Activated T-helper 1 cell treated with anti-CD3 and anti-CD28 coated beads, Interleukin-12 subunit alpha, Interleukin-12 subunit beta, Interleukin-2, Interleukin-4 antibody, amounts not matched to agents 30 ng/mL and 10 ng/mL and 1 ng/mL, durations not matched to agents 14 hours and 24 hours and 36 hours (primary cell): ENCODE measurements around the gene HDAC4. TPM values are rescaled to one million over a fixed set of nuclear protein-coding genes. Genes with fewer than 3 reads are reported as not detected.

ENCODE experiments used
- DNase-seq: peaks from one replicate; pipeline ENCODE4 v3.0.0; 2021; ENCODE audit warnings: low spot score
- H3K27ac Mint-ChIP-seq: one replicate; pipeline ENCODE4 v1.8.0; 2021; ENCODE audit warnings: mild to moderate bottlenecking, mixed read lengths
- H3K27me3 Mint-ChIP-seq: one replicate; pipeline ENCODE4 v1.8.0; 2022; ENCODE audit warnings: mild to moderate bottlenecking, moderate library complexity, mixed read lengths; ENCODE audit not compliant: insufficient read depth
- H3K36me3 Mint-ChIP-seq: one replicate; pipeline ENCODE4 v1.8.0; 2021; ENCODE audit warnings: low read depth, mixed read lengths
- H3K4me1 Mint-ChIP-seq: one replicate; pipeline ENCODE4 v1.8.0; 2021; ENCODE audit warnings: low read depth, mixed read lengths
- H3K4me3 Mint-ChIP-seq: one replicate; pipeline ENCODE4 v1.8.0; 2021; ENCODE audit warnings: mild to moderate bottlenecking, moderate library complexity, mixed read lengths
- H3K9me3 Mint-ChIP-seq: one replicate; pipeline ENCODE4 v1.8.0; 2021; ENCODE audit warnings: mixed read lengths
- intact Hi-C: fragments of 100-400 bp; cut with micrococcal nuclease; formaldehyde crosslinking; loops from one replicate; pipeline ENCODE4 v1.15.1; 2024
- total RNA-seq: library from RNA; stranded (reverse); gene quantifications from 2 replicates; pipeline ENCODE4 v1.2.3, GENCODE V29; 2022

Gene HDAC4
- total RNA-seq, 1 donor from 2014 or later, result 41.3 TPM

- peaks cover 11% of the 10 kb centered on the region for H3K27me3 Mint-ChIP-seq
- H3K36me3 Mint-ChIP-seq, result peaks cover 8% of the 10 kb centered on the region
- H3K4me1 Mint-ChIP-seq, result peaks cover 45% of the 10 kb centered on the region
- no peaks in the 10 kb centered on the region for H3K9me3 Mint-ChIP-seq
- peak overlapping the region; percentile 91 for H3K4me3 Mint-ChIP-seq
- no peak for DNase-seq
- H3K27ac Mint-ChIP-seq, result peak overlapping the region; percentile 80
- intact Hi-C loops, result loop anchor here (2.0 to 5.0 kb wide), 4 partner anchors 147 to 737 kb away; partner anchors contain the start of gene COPS9
Measured at GRCh38 chr2:239399921-239400595, 762 bp downstream of the HDAC4 start.

DNA sequence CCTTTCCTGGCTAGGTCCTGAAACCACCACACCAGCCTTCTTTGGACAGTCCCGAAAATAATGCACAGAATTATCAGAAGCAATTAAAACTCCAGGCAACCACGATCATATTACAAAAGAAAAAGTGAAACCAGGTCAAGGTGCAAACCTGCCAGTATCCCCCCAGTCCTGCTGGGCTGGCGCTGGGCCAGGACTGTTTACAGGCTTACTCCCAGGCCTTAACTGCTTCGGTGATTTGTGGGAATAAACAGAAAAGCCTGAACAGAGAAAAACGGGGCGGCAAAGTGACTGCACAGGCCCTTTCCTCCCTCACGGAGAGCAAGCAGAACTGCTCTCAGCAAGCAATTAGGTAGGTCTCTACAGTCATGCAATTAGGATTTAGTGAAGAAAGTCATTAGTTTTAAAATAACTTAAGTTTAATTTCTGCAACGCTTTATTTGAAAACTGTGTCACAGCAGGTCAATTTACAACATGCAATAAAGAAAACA is 1.3 kb downstream of the HDAC4 start:
- Mint-ChIP-seq H3K36me3 (peaks cover 8% of the 10 kb centered on the region), H3K4me1 (peaks cover 45% of the 10 kb centered on the region)
- intact Hi-C loops, result no loop called here

DNA sequence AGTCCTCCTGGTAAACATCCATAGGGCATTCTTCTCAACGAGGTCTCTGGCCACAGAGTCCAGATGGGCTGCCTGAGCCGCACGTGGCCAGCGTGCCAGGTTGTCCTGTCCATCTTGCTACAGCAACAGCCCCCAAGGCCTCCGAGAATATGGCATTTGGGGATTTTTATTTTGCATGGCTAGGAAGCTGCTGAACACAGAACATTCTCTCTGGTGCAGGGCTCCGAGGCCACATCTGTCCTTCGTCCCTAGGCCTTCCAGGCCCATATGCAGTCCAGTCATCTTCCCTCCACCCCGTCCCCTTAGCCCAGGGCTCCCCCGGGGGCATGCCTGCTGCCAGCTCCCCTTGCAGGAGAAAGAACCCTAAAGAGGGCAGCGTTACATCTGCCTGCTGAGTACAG is 2.3 kb downstream of the HDAC4 start:
- Mint-ChIP-seq H3K9me3 (no peaks in the 10 kb centered on the region), H3K36me3 (peaks cover 11% of the 10 kb centered on the region), H3K27me3 (peaks cover 3% of the 10 kb centered on the region), H3K4me3 (peak overlapping the region; percentile 91), H3K27ac (no peak overlapping the region), H3K4me1 (peaks cover 53% of the 10 kb centered on the region)
- DNase-seq, result no peak
- intact Hi-C loops, result no loop called here

More for the DNA sequence above, 1.3 kb downstream of the HDAC4 start:
- Mint-ChIP-seq H3K27ac (peak overlapping the region; percentile 80), H3K4me3 (peak overlapping the region; percentile 91), H3K27me3 (peaks cover 11% of the 10 kb centered on the region), H3K9me3 (no peaks in the 10 kb centered on the region)
- DNase-seq, result peak; percentile 34

- no peak for DNase-seq
- no peaks in the 10 kb centered on the region for H3K9me3 Mint-ChIP-seq
- peaks cover 57% of the 10 kb centered on the region for H3K4me1 Mint-ChIP-seq
- no peaks in the 10 kb centered on the region for H3K27me3 Mint-ChIP-seq
- intact Hi-C loops, result no loop called here
- H3K27ac Mint-ChIP-seq, result no peak overlapping the region
- peak overlapping the region; percentile 15 for H3K4me3 Mint-ChIP-seq
- H3K36me3 Mint-ChIP-seq, result peaks cover 11% of the 10 kb centered on the region
Measured at GRCh38 chr2:239397931-239398471, 2.8 kb downstream of the HDAC4 start.

DNA sequence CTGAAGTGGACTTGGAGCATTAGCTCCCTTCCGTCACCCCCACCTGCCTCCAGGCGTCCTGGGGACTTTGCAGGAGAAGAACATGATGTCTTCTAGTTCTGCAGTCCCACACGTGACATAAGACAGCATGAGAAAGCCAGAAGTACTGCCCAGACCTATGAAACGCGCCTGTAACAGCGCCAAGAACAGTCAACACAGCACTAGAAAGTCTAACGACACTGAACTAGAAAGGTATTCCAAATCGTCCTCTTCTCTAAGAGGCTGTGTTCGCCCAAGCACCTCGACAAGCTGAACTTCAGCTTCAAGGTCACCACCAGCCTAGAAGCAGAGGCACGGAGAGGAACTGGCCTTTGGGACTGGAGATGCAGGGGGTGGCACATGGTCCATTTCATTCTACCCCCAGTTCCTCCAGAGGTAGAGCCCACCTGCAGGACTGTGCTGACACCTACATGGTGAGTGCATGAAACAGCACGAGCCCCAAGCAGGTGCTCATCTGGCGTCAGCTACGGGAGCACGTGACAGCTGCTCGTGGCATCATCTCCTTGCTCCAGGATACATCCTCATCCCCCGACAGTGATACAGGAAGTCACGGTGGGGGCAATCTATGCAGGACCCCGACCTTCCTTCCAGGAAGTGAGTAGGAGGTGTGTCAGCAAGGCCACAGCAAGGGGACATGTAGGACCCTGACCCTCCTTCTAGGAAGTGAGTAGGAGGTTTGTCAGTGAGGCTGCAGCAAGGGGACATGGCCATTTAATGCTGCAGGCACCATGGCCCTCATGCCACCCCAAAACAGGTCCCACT is 3.7 kb downstream of the HDAC4 start:
- H3K9me3 Mint-ChIP-seq, result no peaks in the 10 kb centered on the region
- intact Hi-C loops, result loop anchor here (1.0 kb wide), 1 partner anchor 253 kb away; no protein-coding TSS in a partner anchor
- no peak overlapping the region for H3K27ac Mint-ChIP-seq
- H3K36me3 Mint-ChIP-seq, result peaks cover 10% of the 10 kb centered on the region
- H3K4me1 Mint-ChIP-seq, result peaks cover 55% of the 10 kb centered on the region
- no peaks in the 10 kb centered on the region for H3K27me3 Mint-ChIP-seq
- peak overlapping the region; percentile 45 for H3K4me3 Mint-ChIP-seq
- no peak for DNase-seq

GRCh38 chr2:239395524-239395923 is 5.3 kb downstream of the HDAC4 start:
- peaks cover 10% of the 10 kb centered on the region for H3K36me3 Mint-ChIP-seq
- no peak overlapping the region for H3K27ac Mint-ChIP-seq
- H3K4me1 Mint-ChIP-seq, result peaks cover 52% of the 10 kb centered on the region
- no peak overlapping the region for H3K4me3 Mint-ChIP-seq
- no peak for DNase-seq
- intact Hi-C loops, result no loop called here
- no peaks in the 10 kb centered on the region for H3K27me3 Mint-ChIP-seq
- no peaks in the 10 kb centered on the region for H3K9me3 Mint-ChIP-seq

DNA sequence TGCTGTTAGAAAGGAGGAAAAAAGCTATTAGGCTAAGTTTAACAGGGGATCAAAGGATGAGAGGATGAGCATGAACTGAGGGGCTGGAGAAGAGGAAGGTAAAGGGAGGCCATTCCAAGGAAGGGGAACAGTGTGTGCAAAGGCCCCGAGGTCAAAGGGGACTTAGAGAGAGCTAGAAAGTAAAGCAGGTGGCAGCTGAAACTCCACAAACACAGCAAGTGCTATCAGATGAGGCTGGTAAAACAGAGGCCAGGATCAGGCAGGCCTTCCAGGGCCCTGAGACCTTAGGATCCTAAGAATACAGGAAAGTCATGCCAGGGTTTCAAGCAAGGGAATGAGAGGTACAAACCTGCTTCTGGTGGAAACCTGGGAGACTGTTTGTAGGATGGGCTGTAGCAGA is 5.8 kb downstream of the HDAC4 start:
- no peak for DNase-seq
- intact Hi-C loops, result no loop called here
- Mint-ChIP-seq H3K36me3 (peaks cover 13% of the 10 kb centered on the region), H3K4me1 (peaks cover 52% of the 10 kb centered on the region), H3K4me3 (no peak overlapping the region), H3K27me3 (no peaks in the 10 kb centered on the region), H3K27ac (no peak overlapping the region), H3K9me3 (no peaks in the 10 kb centered on the region)

DNA sequence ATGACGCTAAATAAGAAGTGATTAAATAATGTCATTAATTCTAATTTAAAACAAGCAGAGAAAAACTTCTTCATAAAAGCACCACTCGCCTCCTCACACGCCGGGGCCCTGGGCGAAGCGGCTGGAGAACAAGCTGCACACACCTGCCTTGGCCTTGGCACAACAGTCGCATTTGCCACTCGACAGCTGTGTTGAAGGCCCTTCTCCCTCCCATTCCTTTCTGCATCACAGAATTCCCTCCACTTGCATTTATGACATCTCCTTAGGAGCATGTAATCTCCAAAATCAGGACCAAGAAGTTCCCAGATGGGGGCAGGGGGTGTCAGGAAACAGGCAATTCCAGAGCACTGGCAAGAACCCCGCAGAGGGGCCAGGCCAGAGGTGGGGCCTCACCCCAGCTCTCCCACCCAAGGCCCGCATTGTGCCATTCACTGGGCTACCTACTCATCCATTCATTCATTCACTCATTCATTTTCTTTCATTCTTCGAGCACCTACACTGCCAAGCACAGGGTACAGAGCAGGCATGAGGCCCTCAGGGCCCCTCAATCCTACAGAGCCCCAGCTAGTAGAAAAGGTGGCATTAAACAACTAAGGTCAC is 6.4 kb downstream of the HDAC4 start:
- H3K27ac Mint-ChIP-seq, result no peak overlapping the region
- peaks cover 48% of the 10 kb centered on the region for H3K4me1 Mint-ChIP-seq
- intact Hi-C loops, result no loop called here
- no peaks in the 10 kb centered on the region for H3K27me3 Mint-ChIP-seq
- H3K4me3 Mint-ChIP-seq, result no peak overlapping the region
- H3K9me3 Mint-ChIP-seq, result no peaks in the 10 kb centered on the region
- peaks cover 17% of the 10 kb centered on the region for H3K36me3 Mint-ChIP-seq
- DNase-seq, result no peak

DNA sequence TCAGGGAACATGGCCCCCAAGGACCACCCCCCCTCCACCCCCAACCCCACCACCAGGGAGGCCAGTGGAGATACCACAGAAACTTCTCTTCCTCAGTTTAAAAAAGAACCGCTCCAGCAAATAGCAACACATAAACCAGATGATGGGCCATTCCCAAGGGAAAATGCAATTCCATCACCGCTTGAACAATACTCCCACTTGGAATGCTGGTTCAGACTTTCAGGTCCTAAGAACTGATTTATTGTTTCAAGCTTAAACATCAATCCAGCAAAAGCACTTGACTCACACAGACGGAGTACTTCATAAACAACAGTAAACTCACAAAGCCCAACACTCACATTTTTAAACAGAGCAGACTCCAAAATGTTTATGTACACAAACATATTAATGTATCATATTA is 6.9 kb downstream of the HDAC4 start:
- intact Hi-C loops, result no loop called here
- Mint-ChIP-seq H3K9me3 (no peaks in the 10 kb centered on the region), H3K36me3 (peaks cover 22% of the 10 kb centered on the region), H3K4me1 (peaks cover 43% of the 10 kb centered on the region), H3K27me3 (no peaks in the 10 kb centered on the region), H3K4me3 (no peak overlapping the region), H3K27ac (no peak overlapping the region)
- DNase-seq, result no peak

DNA sequence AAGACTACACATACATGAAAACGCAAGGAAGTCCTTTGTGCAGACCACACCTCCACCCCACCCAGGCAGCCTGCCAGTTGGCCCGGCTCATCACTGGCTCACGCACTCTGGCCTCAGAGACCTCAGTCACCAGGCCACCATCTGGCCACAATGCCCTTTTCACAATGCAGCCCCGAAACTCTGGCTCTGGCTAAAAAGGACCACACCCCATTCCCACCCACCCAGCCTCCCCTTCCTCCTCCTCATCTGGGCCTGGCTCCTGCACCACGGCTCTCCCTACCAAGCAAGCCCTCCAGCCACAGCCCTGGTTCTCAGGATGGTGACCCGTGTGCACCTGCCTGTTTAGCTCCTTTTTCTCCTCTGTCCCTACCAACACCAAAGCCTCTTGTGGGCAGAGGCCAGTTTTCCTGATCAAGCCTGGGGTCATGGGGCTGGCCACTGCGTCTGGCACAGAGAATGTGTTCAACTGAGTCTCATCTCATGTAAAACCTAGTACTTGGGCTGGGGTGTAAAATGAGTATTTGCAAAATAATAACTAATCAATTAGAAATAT is 7.4 kb downstream of the HDAC4 start:
- Mint-ChIP-seq H3K36me3 (peaks cover 23% of the 10 kb centered on the region), H3K4me3 (no peak overlapping the region), H3K4me1 (peaks cover 38% of the 10 kb centered on the region), H3K27me3 (no peaks in the 10 kb centered on the region), H3K27ac (no peak overlapping the region), H3K9me3 (no peaks in the 10 kb centered on the region)
- DNase-seq, result no peak
- intact Hi-C loops, result no loop called here

DNA sequence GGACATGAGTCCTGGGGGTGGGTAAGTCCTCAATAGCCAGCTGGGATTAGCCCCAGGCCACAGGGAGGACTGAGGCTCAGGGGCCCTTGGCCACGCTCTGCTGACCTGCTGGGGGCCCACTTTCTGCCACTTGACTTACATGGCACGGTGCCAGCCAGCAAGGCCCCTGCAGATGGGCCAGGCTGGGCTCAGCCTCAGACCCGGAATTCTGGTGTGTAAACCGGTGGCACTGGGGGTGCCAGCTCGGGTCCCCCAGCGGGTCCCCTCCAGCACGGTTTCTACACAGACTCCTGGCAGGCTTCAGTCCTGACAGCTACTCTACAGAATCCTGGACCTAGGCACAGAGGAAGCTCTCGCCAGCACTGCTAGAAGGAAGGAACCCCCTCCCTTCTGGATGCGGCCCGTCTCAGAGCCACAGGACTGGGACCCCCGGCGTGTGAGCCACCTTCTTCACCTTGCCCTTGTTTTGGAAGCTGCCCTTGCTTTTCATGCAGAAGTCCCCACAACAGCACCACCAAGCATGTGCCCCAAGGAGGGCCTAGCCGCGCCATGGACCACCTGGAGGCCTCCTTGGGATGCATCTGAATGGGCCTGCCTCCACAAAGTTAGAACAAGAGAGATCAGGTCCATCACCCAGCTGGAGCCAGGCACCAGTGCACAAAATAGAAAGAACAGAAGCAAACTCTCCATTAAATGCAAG is 8.0 kb downstream of the HDAC4 start:
- H3K27me3 Mint-ChIP-seq, result no peaks in the 10 kb centered on the region
- intact Hi-C loops, result no loop called here
- peaks cover 23% of the 10 kb centered on the region for H3K36me3 Mint-ChIP-seq
- H3K27ac Mint-ChIP-seq, result no peak overlapping the region
- H3K4me1 Mint-ChIP-seq, result peaks cover 32% of the 10 kb centered on the region
- DNase-seq, result no peak
- H3K9me3 Mint-ChIP-seq, result no peaks in the 10 kb centered on the region
- no peak overlapping the region for H3K4me3 Mint-ChIP-seq

DNA sequence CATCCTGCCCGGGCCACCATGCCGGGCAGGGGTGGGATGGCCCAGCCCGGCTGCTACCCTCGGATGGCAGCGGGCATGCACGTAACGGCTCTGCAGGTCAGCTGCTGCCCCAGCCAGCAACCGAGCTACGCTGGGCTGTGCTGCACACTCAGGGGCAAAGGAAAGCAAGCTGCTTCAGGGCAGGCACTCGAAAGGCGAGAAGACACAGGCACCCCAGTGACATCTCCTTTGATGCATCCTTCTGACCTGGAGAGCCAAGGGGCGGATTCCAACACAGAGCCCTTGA is 8.8 kb downstream of the HDAC4 start:
- no peak for DNase-seq
- intact Hi-C loops, result no loop called here
- no peak overlapping the region for H3K27ac Mint-ChIP-seq
- H3K4me3 Mint-ChIP-seq, result no peak overlapping the region
- H3K9me3 Mint-ChIP-seq, result no peaks in the 10 kb centered on the region
- no peaks in the 10 kb centered on the region for H3K27me3 Mint-ChIP-seq
- H3K36me3 Mint-ChIP-seq, result peaks cover 23% of the 10 kb centered on the region
- H3K4me1 Mint-ChIP-seq, result peaks cover 25% of the 10 kb centered on the region
